ENCODE data around the gene BOD1L1. TPM values are rescaled to one million over a fixed set of nuclear protein-coding genes. Genes with fewer than 3 reads are reported as not detected.

Gene BOD1L1
- total RNA-seq, 3 donors from 2014 or later = 29.6 to 46.2 (median 39.3) TPM

DNA sequence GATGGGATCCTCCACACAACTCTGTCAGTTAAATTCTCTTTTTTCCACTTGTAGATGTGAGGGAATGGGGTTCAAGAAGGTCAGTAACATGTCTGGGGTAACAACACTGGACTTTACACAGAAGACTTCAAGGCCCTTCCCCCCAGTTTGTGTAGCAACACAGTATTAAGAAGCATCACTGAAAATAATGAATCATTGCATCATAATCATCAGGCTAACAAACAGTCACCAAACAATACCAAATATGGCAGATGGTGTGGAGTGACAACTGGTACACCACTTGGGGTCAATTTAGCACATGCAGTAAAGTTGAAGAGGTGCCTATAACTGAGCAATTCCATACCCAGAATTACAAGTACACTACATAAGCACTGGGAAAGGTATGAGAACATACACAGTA is 38.6 kb downstream of the BOD1L1 start:
- H3K9me3 ChIP-seq = no peaks in the 10 kb centered on the region
- peaks cover 10% of the 10 kb centered on the region for H3K36me3 ChIP-seq (ENCODE audit: low read depth)
- no peaks in the 10 kb centered on the region for H3K4me1 ChIP-seq (ENCODE audit: low read depth)
- no peak overlapping the region for H3K4me3 ChIP-seq
- TF ChIP-seq, protein P1, sequence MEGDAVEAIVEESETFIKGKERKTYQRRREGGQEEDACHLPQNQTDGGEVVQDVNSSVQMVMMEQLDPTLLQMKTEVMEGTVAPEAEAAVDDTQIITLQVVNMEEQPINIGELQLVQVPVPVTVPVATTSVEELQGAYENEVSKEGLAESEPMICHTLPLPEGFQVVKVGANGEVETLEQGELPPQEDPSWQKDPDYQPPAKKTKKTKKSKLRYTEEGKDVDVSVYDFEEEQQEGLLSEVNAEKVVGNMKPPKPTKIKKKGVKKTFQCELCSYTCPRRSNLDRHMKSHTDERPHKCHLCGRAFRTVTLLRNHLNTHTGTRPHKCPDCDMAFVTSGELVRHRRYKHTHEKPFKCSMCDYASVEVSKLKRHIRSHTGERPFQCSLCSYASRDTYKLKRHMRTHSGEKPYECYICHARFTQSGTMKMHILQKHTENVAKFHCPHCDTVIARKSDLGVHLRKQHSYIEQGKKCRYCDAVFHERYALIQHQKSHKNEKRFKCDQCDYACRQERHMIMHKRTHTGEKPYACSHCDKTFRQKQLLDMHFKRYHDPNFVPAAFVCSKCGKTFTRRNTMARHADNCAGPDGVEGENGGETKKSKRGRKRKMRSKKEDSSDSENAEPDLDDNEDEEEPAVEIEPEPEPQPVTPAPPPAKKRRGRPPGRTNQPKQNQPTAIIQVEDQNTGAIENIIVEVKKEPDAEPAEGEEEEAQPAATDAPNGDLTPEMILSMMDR (IDR thresholded peaks at IDR 0.05) = no peak
- DNase-seq = no peak
- no peak for ATAC-seq
- intact Hi-C loops (cut with DNase I, micrococcal nuclease) = no loop called here

DNA sequence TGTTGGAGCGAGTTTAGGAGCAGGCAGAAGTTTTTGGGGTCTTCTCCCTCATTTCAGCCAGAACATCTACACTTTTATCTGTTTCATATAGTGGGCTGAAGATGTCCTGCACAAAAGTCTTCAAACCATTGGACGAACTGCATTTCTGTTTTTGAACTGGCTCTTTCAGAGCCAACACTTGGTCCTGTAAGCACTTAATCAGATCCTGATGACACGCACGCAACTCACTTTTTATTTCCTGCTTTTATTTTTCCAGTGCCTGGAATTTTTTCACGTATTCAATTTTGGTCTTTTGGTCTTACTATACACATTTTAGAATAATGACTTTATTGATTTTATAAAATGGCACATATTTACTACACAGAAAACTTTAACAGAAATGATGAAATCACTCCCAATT is 43.0 kb downstream of the BOD1L1 start:
- no peaks in the 10 kb centered on the region for H3K4me1 ChIP-seq (ENCODE audit: low read depth)
- H3K4me3 ChIP-seq = no peak overlapping the region
- TF ChIP-seq, protein P1 (IDR thresholded peaks at IDR 0.05) = no peak
- peaks cover 19% of the 10 kb centered on the region for H3K36me3 ChIP-seq (ENCODE audit: low read depth)
- intact Hi-C loops (cut with DNase I, micrococcal nuclease) = no loop called here
- DNase-seq (no peak), ATAC-seq (no peak)
- H3K9me3 ChIP-seq = no peaks in the 10 kb centered on the region

DNA sequence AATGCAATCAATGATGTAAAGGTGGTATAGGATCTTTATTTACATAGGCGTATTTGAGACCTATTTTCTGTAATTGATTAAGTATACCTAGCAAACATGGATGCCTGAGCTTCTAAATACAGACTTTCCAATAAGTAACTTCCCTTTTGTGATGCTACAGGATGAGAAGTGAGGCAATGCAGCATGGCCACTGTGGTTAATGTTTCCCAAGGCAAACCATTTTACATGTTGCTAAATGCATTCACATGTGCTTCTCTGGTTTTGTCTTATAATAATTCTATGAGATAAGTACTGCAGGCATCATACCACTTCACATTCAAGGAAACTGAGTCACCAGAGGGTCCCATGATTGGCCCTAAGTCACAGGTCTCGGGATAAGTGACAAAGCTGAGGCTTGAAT is 47.5 kb downstream of the BOD1L1 start:
- TF ChIP-seq, protein P1 (IDR thresholded peaks at IDR 0.05) = no peak
- Histone ChIP-seq H3K9me3 (no peaks in the 10 kb centered on the region), H3K4me3 (no peak overlapping the region), H3K4me1 (ENCODE audit: low read depth) (no peaks in the 10 kb centered on the region), H3K36me3 (ENCODE audit: low read depth) (peaks cover 13% of the 10 kb centered on the region)
- intact Hi-C loops (cut with DNase I, micrococcal nuclease) = no loop called here
- DNase-seq = no peak
- ATAC-seq = no peak

DNA sequence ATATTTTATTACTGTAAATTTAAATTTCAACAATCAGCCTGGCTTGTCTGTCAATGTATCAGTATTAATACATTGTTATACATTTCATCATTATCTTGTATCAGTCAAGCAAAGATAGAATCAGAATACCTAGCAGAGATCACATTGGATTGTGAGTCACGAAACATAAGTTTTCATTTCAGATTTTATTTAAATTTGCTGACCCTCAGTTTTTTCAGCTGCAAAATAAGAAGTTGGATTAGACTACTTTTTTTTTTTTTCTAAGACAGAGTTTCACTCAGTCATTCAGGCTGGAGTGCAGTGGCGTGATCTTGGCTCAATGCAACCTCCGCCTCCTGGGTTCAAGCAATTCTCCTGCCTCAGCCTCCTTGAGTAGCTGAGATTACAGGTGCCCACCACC is 49.9 kb downstream of the BOD1L1 start:
- no peak for ATAC-seq
- no peaks in the 10 kb centered on the region for H3K9me3 ChIP-seq
- TF ChIP-seq, protein P1 (IDR thresholded peaks at IDR 0.05) = no peak
- H3K36me3 ChIP-seq (ENCODE audit: low read depth) = peaks cover 13% of the 10 kb centered on the region
- no peak for DNase-seq
- no peaks in the 10 kb centered on the region for H3K4me1 ChIP-seq (ENCODE audit: low read depth)
- no peak overlapping the region for H3K4me3 ChIP-seq
- intact Hi-C loops (cut with DNase I, micrococcal nuclease) = no loop called here

DNA sequence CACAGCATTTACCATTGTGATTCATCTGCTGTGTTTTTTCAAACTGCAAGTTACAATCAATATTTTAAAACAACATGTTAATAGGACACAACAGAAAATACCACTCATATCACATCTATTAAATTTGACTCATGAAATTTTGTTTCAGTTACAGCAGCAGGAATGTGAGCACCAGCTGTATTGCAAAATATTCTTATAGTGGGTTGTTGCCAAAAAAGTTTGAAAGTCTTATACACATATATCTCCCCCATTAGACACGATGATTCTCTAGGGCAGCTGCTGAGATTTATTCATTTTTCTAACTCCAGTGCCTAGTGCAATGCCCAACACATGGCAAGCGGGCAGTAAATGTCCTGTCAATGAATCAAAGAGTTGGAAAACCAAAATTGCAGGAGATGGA is 56.6 kb downstream of the BOD1L1 start:
- ATAC-seq = no peak
- Histone ChIP-seq H3K4me1 (ENCODE audit: low read depth) (no peaks in the 10 kb centered on the region), H3K4me3 (no peak overlapping the region), H3K36me3 (ENCODE audit: low read depth) (peaks cover 4% of the 10 kb centered on the region), H3K9me3 (no peaks in the 10 kb centered on the region)
- no peak for DNase-seq
- TF ChIP-seq, protein P1 (IDR thresholded peaks at IDR 0.05) = no peak
- intact Hi-C loops (cut with DNase I, micrococcal nuclease) = no loop called here

DNA sequence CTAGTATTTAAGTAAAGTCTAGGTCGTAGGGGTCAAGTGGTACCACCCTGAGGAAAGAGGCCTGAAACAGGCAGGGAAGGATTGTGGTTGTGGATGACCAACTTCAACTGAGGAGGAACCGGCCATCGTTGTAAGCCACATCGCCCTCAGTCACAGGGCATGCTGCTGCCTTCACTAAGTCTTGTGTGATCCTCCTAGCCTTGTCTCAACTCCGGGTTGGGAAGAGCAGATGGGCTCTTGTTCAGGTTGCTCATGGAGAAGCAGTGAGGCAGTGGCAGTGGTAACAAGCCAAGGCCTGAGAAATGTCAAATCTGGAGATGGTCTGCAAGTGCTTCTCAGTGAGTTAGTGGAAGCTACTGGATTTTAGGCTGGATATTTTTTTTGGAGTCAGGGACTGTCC is 60.4 kb downstream of the BOD1L1 start:
- intact Hi-C loops (cut with DNase I, micrococcal nuclease) = no loop called here
- DNase-seq (no peak), ATAC-seq (no peak)
- H3K4me3 ChIP-seq = no peak overlapping the region
- H3K9me3 ChIP-seq = no peaks in the 10 kb centered on the region
- H3K4me1 ChIP-seq (ENCODE audit: low read depth) = no peaks in the 10 kb centered on the region
- H3K36me3 ChIP-seq (ENCODE audit: low read depth) = peaks cover 4% of the 10 kb centered on the region
- TF ChIP-seq, protein P1 (IDR thresholded peaks at IDR 0.05) = no peak
